K562 (cell line): ENCODE results near the gene TBX1. TPM values are rescaled to one million over a fixed set of nuclear protein-coding genes. Genes with fewer than 3 reads are reported as not detected.

Source experiments
- DEAF1 ChIP-seq: fragments of 450-650 bp; formaldehyde crosslinking; IDR thresholded peaks from 2 replicates; pipeline ENCODE4 v1.4.0; 2020; ENCODE audit warnings: mild to moderate bottlenecking, moderate library complexity
- E4F1 ChIP-seq: fragments of 250-450 bp; sonication (Bioruptor Pico); IDR thresholded peaks from 2 replicates; pipeline ENCODE4 v1.5.0; 2021; ENCODE audit warnings: mild to moderate bottlenecking, borderline replicate concordance
- FOXJ3 ChIP-seq: sonication (generic); formaldehyde crosslinking; IDR thresholded peaks from 2 replicates; pipeline ENCODE4 v1.4.0; 2020; ENCODE audit warnings: mild to moderate bottlenecking, missing genetic modification reagents
- GABPB1 ChIP-seq: sonication (generic); formaldehyde crosslinking; IDR thresholded peaks from 2 replicates; pipeline ENCODE4 v1.8.0; 2022; ENCODE audit warnings: mild to moderate bottlenecking, missing genetic modification reagents
- MLX ChIP-seq, 2 experiments: fragments of 450-650 bp in 1 of 2; sonication (generic) in 1 of 2; formaldehyde crosslinking; conservative IDR thresholded peaks; 2 replicates each; pipeline versions ENCODE4 v1.4.0 to v1.8.1; 2020 to 2022; ENCODE audit warnings: mild to moderate bottlenecking in 1 of 2, missing genetic modification reagents in 1 of 2
- MNT ChIP-seq, 2 experiments: fragments of 450-650 bp; conservative IDR thresholded peaks; 2 replicates each; pipeline ENCODE4 v1.6.1; 2017; ENCODE audit warnings: mild to moderate bottlenecking in 2 of 2, moderate library complexity in 2 of 2
- MYBL2 ChIP-seq, 2 experiments: fragments of 450-650 bp in 1 of 2; sonication (generic) in 1 of 2; formaldehyde crosslinking in 1 of 2; IDR thresholded peaks; 2 replicates each; pipeline versions ENCODE4 v1.6.1 to v1.8.1; 2017 to 2022; ENCODE audit warnings: borderline replicate concordance in 1 of 2, inconsistent platforms in 1 of 2, low read depth in 1 of 2, mild to moderate bottlenecking in 1 of 2, missing genetic modification reagents in 1 of 2, moderate library complexity in 1 of 2
- SAFB2 ChIP-seq: fragments of 200-400 bp; formaldehyde crosslinking; IDR thresholded peaks from 2 replicates; pipeline ENCODE4 v1.6.1; 2018; ENCODE audit warnings: borderline replicate concordance, low read length, low read depth, moderate library complexity; ENCODE audit not compliant: severe bottlenecking
- SMC3 ChIP-seq: conservative IDR thresholded peaks from 2 replicates; pipeline ENCODE4 v1.6.1; 2011; ENCODE audit warnings: low read depth, low read length, improper control_type of control experiment; ENCODE audit not compliant: insufficient read depth
- STAG1 ChIP-seq: sonication (generic); formaldehyde crosslinking; IDR thresholded peaks from 2 replicates; pipeline ENCODE4 v1.5.0; 2020; ENCODE audit warnings: missing genetic modification reagents, borderline replicate concordance
- TCF15 ChIP-seq: fragments of 250-450 bp; sonication (Bioruptor Pico); IDR thresholded peaks from 2 replicates; pipeline ENCODE4 v1.8.0; 2022; ENCODE audit warnings: moderate library complexity, mild to moderate bottlenecking, inconsistent platforms
- TRIM25 ChIP-seq: fragments of 450-650 bp; IDR thresholded peaks from 2 replicates; pipeline ENCODE4 v1.7.0; 2016; ENCODE audit warnings: borderline replicate concordance
- ZBTB17 ChIP-seq: fragments of 450-650 bp; formaldehyde crosslinking; IDR thresholded peaks from 2 replicates; pipeline ENCODE4 v1.4.0; 2020; ENCODE audit warnings: mild to moderate bottlenecking
- ZNF280A ChIP-seq: fragments of 450-650 bp; IDR thresholded peaks from 2 replicates; pipeline ENCODE4 v1.6.1; 2018; ENCODE audit warnings: mild to moderate bottlenecking, low read depth; ENCODE audit not compliant: partially characterized antibody
- ZNF354B ChIP-seq: fragments of 250-450 bp; sonication (Bioruptor Pico); IDR thresholded peaks from 2 replicates; pipeline ENCODE4 v1.4.0; 2020
- ZNF668 ChIP-seq: fragments of 250-450 bp; sonication (Bioruptor Pico); IDR thresholded peaks from 2 replicates; pipeline ENCODE4 v1.8.0; 2022; ENCODE audit warnings: mild to moderate bottlenecking, inconsistent platforms
- polyA plus RNA-seq, 8 experiments: library from polyadenylated mRNA; depleted of rRNA in 4 of 8; stranded (reverse) in 5 of 8; unstranded in 3 of 8; fragments of >200 nt; fragmentation: Nextera tagmentation in 2 of 8; fragmentation: Illumina TruSeq in 1 of 8; extraction: Ambion mirVana in 2 of 8; extraction: Trizol in 1 of 8; gene quantifications; 2 replicates each; pipeline versions ENCODE4 v1.2.1 to v1.2.3, GENCODE V29; 2011 to 2014; ENCODE audit warnings: inconsistent platforms in 1 of 8, missing spikeins in 1 of 8
- total RNA-seq, 7 experiments: library from RNA; depleted of rRNA in 6 of 7; stranded (reverse); fragments of >200 nt in 6 of 7; fragmentation: Illumina TruSeq in 2 of 7; extraction: Trizol in 2 of 7; gene quantifications; 2 replicates each; pipeline versions ENCODE4 v1.2.1 to v1.2.3, GENCODE V29; 2011 to 2021; ENCODE audit warnings: low replicate concordance in 1 of 7

TBX1 gene
- total and polyA plus RNA-seq, 9 of the 15 experiments (the other 6 are each of a cell fraction or from before 2014, with no cell fraction given): 0.07 to 35.0 (median 3.9) TPM

- no peak for TF ChIP-seq E4F1 (CRISPR knock-in tag)
- TF ChIP-seq FOXJ3 (CRISPR knock-in tag): no peak
- TF ChIP-seq TCF15: no peak
- TF ChIP-seq GABPB1 (CRISPR knock-in tag): no peak
- no peak for TF ChIP-seq ZNF668 (CRISPR knock-in tag)
- TF ChIP-seq ZNF354B (CRISPR knock-in tag): no peak
- TF ChIP-seq MNT (conservative IDR thresholded peaks at IDR 0.05): no peak
- TF ChIP-seq ZNF280A: no peak
- no peak for TF ChIP-seq STAG1 (CRISPR knock-in tag)
- no peak for TF ChIP-seq MLX (CRISPR knock-in tag; conservative IDR thresholded peaks at IDR 0.05)
- TF ChIP-seq MYBL2 (IDR thresholded peaks at IDR 0.05; ENCODE audit: low read depth): no peak
- TF ChIP-seq MYBL2 (CRISPR knock-in tag; IDR thresholded peaks at IDR 0.05; ENCODE audit: borderline replicate concordance): no peak
- TF ChIP-seq SMC3: no peak
- no peak for TF ChIP-seq ZBTB17
- no peak for TF ChIP-seq DEAF1 (CRISPR knock-in tag)
- no peak for TF ChIP-seq SAFB2
- TF ChIP-seq TRIM25: no peak
These were observed 41.0 kb upstream of the TBX1 start (continued) for GRCh38 chr22:19719488-19720021.
